Measurements from ENCODE around the gene ARHGEF39.
"Not testable (repeated sequence)": the region's sequence is repeated elsewhere in the genome, so short reads cannot be mapped to it uniquely, and the experiment has no call there.

The ARHGEF39 gene

GRCh38 chr9:35616681-35617459 lies 48.1 kb downstream of the ARHGEF39 start:
- H3K4me3 ChIP-seq (ENCODE audit: low read length), result peak overlapping the region; percentile 48
- no peaks in the 10 kb centered on the region for H3K36me3 ChIP-seq (replicated peaks; ENCODE audit: insufficient read depth, low read length)
- H3K9me2 ChIP-seq (replicated peaks; ENCODE audit: insufficient read depth, low read length), result no peaks in the 10 kb centered on the region
- H2AFZ ChIP-seq (ENCODE audit: low read length), result peak overlapping the region; percentile 74
- no peaks in the 10 kb centered on the region for H3K9me3 ChIP-seq (replicated peaks; ENCODE audit: insufficient read depth, low read length)
- no peaks in the 10 kb centered on the region for H3F3A ChIP-seq (ENCODE audit: insufficient read depth, low read length)
- H3K9ac ChIP-seq (ENCODE audit: low read length), result peak overlapping the region; percentile 31; the same call in 1 of the 2 replicates
- H3K4me2 ChIP-seq (ENCODE audit: low read depth, low read length), result peak overlapping the region; percentile 73
- H3K4me1 ChIP-seq (ENCODE audit: low read length), result no peaks in the 10 kb centered on the region
- peak; percentile 52 for DNase-seq
- no peaks in the 10 kb centered on the region for H3K79me2 ChIP-seq (ENCODE audit: low read length)
- H3K27me3 ChIP-seq (replicated peaks; ENCODE audit: insufficient read depth, low read length), result 0 out of 2 replicates have a peak, but pooled peaks cover 7% of the 10 kb centered on the region
- TF ChIP-seq EZH2phosphoT487 (IDR thresholded peaks at IDR 0.05; ENCODE audit: low read length) (no peak), CTCF (IDR thresholded peaks at IDR 0.05; ENCODE audit: low read length) (peak; percentile 17)
- no peak overlapping the region for H3K27ac ChIP-seq (ENCODE audit: low read length)
- H4K20me1 ChIP-seq (ENCODE audit: insufficient read depth, low read length), result no peaks in the 10 kb centered on the region

- H2AFZ ChIP-seq (ENCODE audit: low read length), result no peak overlapping the region
- H3K4me2 ChIP-seq (ENCODE audit: low read depth, low read length), result peak overlapping the region; percentile 73; the same call in 1 of the 2 replicates
- DNase-seq, result no peak
- TF ChIP-seq CTCF (IDR thresholded peaks at IDR 0.05; ENCODE audit: low read length), result no peak
- TF ChIP-seq EZH2phosphoT487 (IDR thresholded peaks at IDR 0.05; ENCODE audit: low read length), result no peak
- TF ChIP-seq EZH2 (optimal IDR thresholded peaks at IDR 0.05; ENCODE audit: low read depth, low read length), result no peak
- no peaks in the 10 kb centered on the region for H3K4me1 ChIP-seq (ENCODE audit: low read length)
- H3K9me3 ChIP-seq (replicated peaks; ENCODE audit: insufficient read depth, low read length), result no peaks in the 10 kb centered on the region
- no peaks in the 10 kb centered on the region for H3K36me3 ChIP-seq (replicated peaks; ENCODE audit: insufficient read depth, low read length)
- no peaks in the 10 kb centered on the region for H3K79me2 ChIP-seq (ENCODE audit: low read length)
- no peak overlapping the region for H3K9ac ChIP-seq (ENCODE audit: low read length)
- no peaks in the 10 kb centered on the region for H4K20me1 ChIP-seq (ENCODE audit: insufficient read depth, low read length)
- 0 out of 2 replicates have a peak, but pooled peaks cover 7% of the 10 kb centered on the region for H3K27me3 ChIP-seq (replicated peaks; ENCODE audit: insufficient read depth, low read length)
- no peaks in the 10 kb centered on the region for H3K9me2 ChIP-seq (replicated peaks; ENCODE audit: insufficient read depth, low read length)
- no peak overlapping the region for H3K27ac ChIP-seq (ENCODE audit: low read length)
- no peaks in the 10 kb centered on the region for H3F3A ChIP-seq (ENCODE audit: insufficient read depth, low read length)
- no peak overlapping the region for H3K4me3 ChIP-seq (ENCODE audit: low read length)
Measured at GRCh38 chr9:35615981-35616680, 48.9 kb downstream of the ARHGEF39 start.

GRCh38 chr9:35612843-35613242 lies 52.2 kb downstream of the ARHGEF39 start:
- H3K4me1 ChIP-seq (ENCODE audit: low read length), result no peaks in the 10 kb centered on the region

GRCh38 chr9:35612066-35612465 lies 52.9 kb downstream of the ARHGEF39 start:
- H3K9ac ChIP-seq (ENCODE audit: low read length); H3K9me2 ChIP-seq (replicated peaks; ENCODE audit: insufficient read depth, low read length); H3K27ac ChIP-seq (ENCODE audit: low read length); H3K36me3 ChIP-seq (replicated peaks; ENCODE audit: insufficient read depth, low read length); H3K9me3 ChIP-seq (replicated peaks; ENCODE audit: insufficient read depth, low read length); DNase-seq; H3K79me2 ChIP-seq (ENCODE audit: low read length); H3K4me2 ChIP-seq (ENCODE audit: low read depth, low read length); H3K4me1 ChIP-seq (ENCODE audit: low read length); H4K20me1 ChIP-seq (ENCODE audit: insufficient read depth, low read length); H2AFZ ChIP-seq (ENCODE audit: low read length); H3K27me3 ChIP-seq (replicated peaks; ENCODE audit: insufficient read depth, low read length); H3F3A ChIP-seq (ENCODE audit: insufficient read depth, low read length); H3K4me3 ChIP-seq (ENCODE audit: low read length): not testable (repeated sequence)

More at GRCh38 chr9:35612843-35613242, 52.2 kb downstream of the ARHGEF39 start:
- DNase-seq, result no peak
- Histone ChIP-seq H3K9me3 (replicated peaks; ENCODE audit: insufficient read depth, low read length) (no peaks in the 10 kb centered on the region), H3K27me3 (replicated peaks; ENCODE audit: insufficient read depth, low read length) (0 out of 2 replicates have a peak, but pooled peaks cover 5% of the 10 kb centered on the region), H3K9me2 (replicated peaks; ENCODE audit: insufficient read depth, low read length) (no peaks in the 10 kb centered on the region), H4K20me1 (ENCODE audit: insufficient read depth, low read length) (no peaks in the 10 kb centered on the region), H3K36me3 (replicated peaks; ENCODE audit: insufficient read depth, low read length) (no peaks in the 10 kb centered on the region), H3K79me2 (ENCODE audit: low read length) (no peaks in the 10 kb centered on the region), H3F3A (ENCODE audit: insufficient read depth, low read length) (no peaks in the 10 kb centered on the region), H3K4me3 (ENCODE audit: low read length) (no peak overlapping the region), H3K4me2 (ENCODE audit: low read depth, low read length) (no peak overlapping the region), H2AFZ (ENCODE audit: low read length) (no peak overlapping the region), H3K9ac (ENCODE audit: low read length) (no peak overlapping the region), H3K27ac (ENCODE audit: low read length) (no peak overlapping the region)
- TF ChIP-seq EZH2 (optimal IDR thresholded peaks at IDR 0.05; ENCODE audit: low read depth, low read length) (no peak), CTCF (IDR thresholded peaks at IDR 0.05; ENCODE audit: low read length) (no peak), EZH2phosphoT487 (IDR thresholded peaks at IDR 0.05; ENCODE audit: low read length) (no peak)

All from MM.1S (cell line).